ENCODE results near the gene TYMP.

- no peak for TF ChIP-seq EZH2 (IDR thresholded peaks at IDR 0.05; ENCODE audit: low read length, unreplicated experiment)
- TF ChIP-seq CTCF (conservative IDR thresholded peaks at IDR 0.05; ENCODE audit: low read depth, low read length), result no peak
Observed at GRCh38 chr22:50486561-50487289, 43.1 kb downstream of the TYMP start, which contains the start of gene MIOX.
